GM19351 (cell line): ENCODE results near the gene TMEM158.
A peak's percentile ranks its signal among the peaks of the same experiment; 100 is the strongest.

Experiments
- ATAC-seq: cut with Tn5 transposase; IDR thresholded peaks from one replicate; pipeline ENCODE4 v1.9.1; 2021; ENCODE audit warnings: mild to moderate bottlenecking, moderate library complexity; ENCODE audit not compliant: unreplicated experiment

TMEM158 gene

GRCh38 chr3:45226206-45226915, at the start of gene TMEM158:
Gene TMEM158, minus strand, starts transcription at chr3:45226287. Its CDS starts 260 bp downstream, at chr3:45226027.
- peak; percentile 73 for ATAC-seq

- no peak for ATAC-seq
Measured at GRCh38 chr3:45275006-45275704, 49.1 kb upstream of the TMEM158 start.

- no peak for ATAC-seq
Measured at GRCh38 chr3:45273681-45274515, 47.8 kb upstream of the TMEM158 start.

- no peak for ATAC-seq
Measured at GRCh38 chr3:45272828-45273470, 46.9 kb upstream of the TMEM158 start.

GRCh38 chr3:45272032-45272810, 46.1 kb upstream of the TMEM158 start:
- ATAC-seq = no peak

GRCh38 chr3:45269952-45270351, 43.9 kb upstream of the TMEM158 start:
- no peak for ATAC-seq

- no peak for ATAC-seq
Measured at GRCh38 chr3:45267097-45267496, 41.0 kb upstream of the TMEM158 start.

- no peak for ATAC-seq
Measured at GRCh38 chr3:45261333-45262110, 35.4 kb upstream of the TMEM158 start.

GRCh38 chr3:45259133-45259532, 33.0 kb upstream of the TMEM158 start:
- no peak for ATAC-seq

- ATAC-seq = no peak
Measured at GRCh38 chr3:45258317-45258716, 32.2 kb upstream of the TMEM158 start.

- no peak for ATAC-seq
Measured at GRCh38 chr3:45253316-45253715, 27.2 kb upstream of the TMEM158 start.

- ATAC-seq = no peak
Measured at GRCh38 chr3:45252826-45253225, 26.7 kb upstream of the TMEM158 start.

GRCh38 chr3:45249391-45249790, 23.3 kb upstream of the TMEM158 start:
- no peak for ATAC-seq

- ATAC-seq = no peak
Measured at GRCh38 chr3:45246241-45246640, 20.2 kb upstream of the TMEM158 start.

- no peak for ATAC-seq
Measured at GRCh38 chr3:45244356-45244755, 18.3 kb upstream of the TMEM158 start.

- no peak for ATAC-seq
Measured at GRCh38 chr3:45241206-45241605, 15.1 kb upstream of the TMEM158 start.

- no peak for ATAC-seq
Measured at GRCh38 chr3:45240292-45240691, 14.2 kb upstream of the TMEM158 start.

GRCh38 chr3:45239254-45239653, 13.2 kb upstream of the TMEM158 start:
- no peak for ATAC-seq

GRCh38 chr3:45236964-45237363, 10.9 kb upstream of the TMEM158 start:
- no peak for ATAC-seq

- no peak for ATAC-seq
Measured at GRCh38 chr3:45235409-45235808, 9.3 kb upstream of the TMEM158 start.
